VCaP (cell line): Measurements from ENCODE around the gene FFAR1.

ENCODE experiments used
- H3K27ac ChIP-seq: fragments of 450-650 bp; 2 replicates; pipeline ENCODE4 v1.5.1; 2017
- TF ChIP-seq, protein P1 (sequence below): fragments of 450-650 bp; conservative IDR thresholded peaks from 2 replicates; pipeline ENCODE4 v1.5.1; 2017; ENCODE audit warnings: mild to moderate bottlenecking, moderate library complexity

FFAR1 gene

GRCh38 chr19:35360880-35361420 lies 13.2 kb downstream of the FFAR1 start:
- no peak overlapping the region for H3K27ac ChIP-seq
- TF ChIP-seq, protein P1, sequence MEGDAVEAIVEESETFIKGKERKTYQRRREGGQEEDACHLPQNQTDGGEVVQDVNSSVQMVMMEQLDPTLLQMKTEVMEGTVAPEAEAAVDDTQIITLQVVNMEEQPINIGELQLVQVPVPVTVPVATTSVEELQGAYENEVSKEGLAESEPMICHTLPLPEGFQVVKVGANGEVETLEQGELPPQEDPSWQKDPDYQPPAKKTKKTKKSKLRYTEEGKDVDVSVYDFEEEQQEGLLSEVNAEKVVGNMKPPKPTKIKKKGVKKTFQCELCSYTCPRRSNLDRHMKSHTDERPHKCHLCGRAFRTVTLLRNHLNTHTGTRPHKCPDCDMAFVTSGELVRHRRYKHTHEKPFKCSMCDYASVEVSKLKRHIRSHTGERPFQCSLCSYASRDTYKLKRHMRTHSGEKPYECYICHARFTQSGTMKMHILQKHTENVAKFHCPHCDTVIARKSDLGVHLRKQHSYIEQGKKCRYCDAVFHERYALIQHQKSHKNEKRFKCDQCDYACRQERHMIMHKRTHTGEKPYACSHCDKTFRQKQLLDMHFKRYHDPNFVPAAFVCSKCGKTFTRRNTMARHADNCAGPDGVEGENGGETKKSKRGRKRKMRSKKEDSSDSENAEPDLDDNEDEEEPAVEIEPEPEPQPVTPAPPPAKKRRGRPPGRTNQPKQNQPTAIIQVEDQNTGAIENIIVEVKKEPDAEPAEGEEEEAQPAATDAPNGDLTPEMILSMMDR: no peak

- H3K27ac ChIP-seq: no peak overlapping the region
- TF ChIP-seq, protein P1: no peak
Measured at GRCh38 chr19:35362261-35363000, 14.7 kb downstream of the FFAR1 start.

DNA sequence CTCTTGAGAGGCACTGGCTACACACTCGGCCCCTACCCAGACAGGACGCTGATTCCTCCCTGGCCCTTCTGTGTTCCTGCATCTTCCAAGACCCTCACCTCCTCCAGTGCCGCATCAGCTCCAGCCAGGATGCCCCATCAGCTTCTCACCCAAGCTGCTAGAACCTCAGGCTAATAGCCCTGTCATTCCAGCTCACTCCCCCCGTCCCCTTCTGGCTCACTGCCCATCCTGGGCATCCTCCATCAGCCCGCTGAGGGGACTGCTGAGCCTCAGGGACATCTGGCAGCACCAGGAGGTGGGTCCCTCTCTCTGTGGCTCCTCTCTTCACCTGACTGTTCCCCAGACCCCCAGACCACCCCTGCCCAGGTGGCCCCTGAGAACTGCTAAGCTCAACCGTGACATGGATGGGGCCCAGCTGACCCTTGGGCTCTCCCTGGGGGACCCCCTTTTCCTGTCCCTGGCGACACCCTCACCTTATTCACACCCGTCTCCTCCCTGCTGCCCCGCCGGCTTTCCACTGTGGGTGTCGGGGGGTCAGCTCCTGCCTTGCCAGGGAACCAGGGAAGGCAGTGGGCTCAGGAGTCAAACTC lies 15.4 kb downstream of the FFAR1 start:
- no peak overlapping the region for H3K27ac ChIP-seq
- TF ChIP-seq, protein P1: no peak

DNA sequence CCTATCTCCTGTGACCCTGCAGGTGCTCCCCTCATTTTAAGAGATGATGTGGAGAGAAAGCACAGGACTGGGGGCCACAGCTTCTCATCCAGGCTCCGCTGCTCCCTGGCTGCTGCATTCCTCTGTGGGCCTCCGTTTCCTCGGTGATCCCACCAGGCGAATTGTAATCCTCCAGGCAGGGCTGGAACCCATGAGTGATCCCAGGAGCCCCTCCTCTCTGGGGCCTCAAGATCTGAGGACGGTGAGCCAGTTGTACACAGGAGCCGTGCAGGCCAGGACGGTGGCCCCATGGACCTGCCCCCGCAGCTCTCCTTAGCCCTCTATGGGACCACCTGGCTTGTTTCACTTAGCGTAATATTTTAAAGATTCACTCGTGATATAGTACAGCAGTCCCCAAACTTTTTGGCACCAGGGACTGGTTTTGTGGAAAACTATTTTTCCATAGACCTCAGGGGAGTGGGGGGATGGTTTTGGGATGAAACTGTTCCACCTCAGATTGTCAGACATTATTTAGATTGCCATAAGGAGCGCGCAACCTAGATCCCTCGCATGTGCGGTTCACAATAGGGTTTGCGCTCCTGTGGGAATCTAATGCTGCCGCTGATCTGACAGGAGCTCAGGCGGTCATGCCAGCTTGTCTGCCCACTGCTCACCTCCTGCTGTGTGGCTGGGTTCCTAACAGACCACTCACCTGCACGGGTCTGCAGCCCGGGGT lies 16.2 kb downstream of the FFAR1 start:
- H3K27ac ChIP-seq: no peak overlapping the region
- TF ChIP-seq, protein P1: no peak

GRCh38 chr19:35365303-35365702 lies 17.6 kb downstream of the FFAR1 start:
- no peak overlapping the region for H3K27ac ChIP-seq
- TF ChIP-seq, protein P1: no peak

DNA sequence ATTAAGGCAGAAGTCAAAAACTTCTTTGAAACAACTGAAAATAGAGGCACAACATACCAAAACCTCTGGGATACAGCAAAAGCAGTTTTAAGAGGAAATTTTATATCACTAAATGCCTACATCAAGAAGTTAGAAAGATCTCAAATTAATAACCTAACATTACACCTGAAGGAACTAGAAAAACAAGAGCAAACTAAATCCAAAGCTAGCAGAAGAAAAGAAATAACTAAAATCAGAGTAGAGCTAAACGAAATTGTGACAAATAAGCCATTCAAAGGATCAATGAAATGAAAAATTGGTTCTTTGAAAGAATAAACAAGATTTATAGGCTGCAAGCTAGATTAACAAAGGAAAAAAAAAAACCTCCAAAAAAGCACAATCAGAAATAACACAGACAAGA lies 20.7 kb downstream of the FFAR1 start:
- TF ChIP-seq, protein P1: no peak
- H3K27ac ChIP-seq: no peak overlapping the region

- TF ChIP-seq, protein P1: no peak
- H3K27ac ChIP-seq: no peak overlapping the region
Measured at GRCh38 chr19:35369522-35369921, 21.8 kb downstream of the FFAR1 start.
